Tibial nerve (tissue), 3 donors: ENCODE data around the gene TERT.

Experiments
- CTCF ChIP-seq, 5 experiments: fragments of 200-600 bp in 3 of 5; fragments of 450-650 bp in 2 of 5; sonication (generic) in 3 of 5; IDR thresholded peaks; one replicate each; pipeline ENCODE4 v1.5.1; 2016 to 2019; ENCODE audit warnings: antibody characterized with exemption in 5 of 5, mild to moderate bottlenecking in 3 of 5, moderate library complexity in 2 of 5
- POLR2A ChIP-seq, 2 donors: fragments of 450-650 bp; IDR thresholded peaks; one replicate each; pipeline ENCODE4 v1.6.1; 2017; ENCODE audit warnings: antibody characterized with exemption in 2 of 2, mild to moderate bottlenecking in 2 of 2, moderate library complexity in 2 of 2

DNA sequence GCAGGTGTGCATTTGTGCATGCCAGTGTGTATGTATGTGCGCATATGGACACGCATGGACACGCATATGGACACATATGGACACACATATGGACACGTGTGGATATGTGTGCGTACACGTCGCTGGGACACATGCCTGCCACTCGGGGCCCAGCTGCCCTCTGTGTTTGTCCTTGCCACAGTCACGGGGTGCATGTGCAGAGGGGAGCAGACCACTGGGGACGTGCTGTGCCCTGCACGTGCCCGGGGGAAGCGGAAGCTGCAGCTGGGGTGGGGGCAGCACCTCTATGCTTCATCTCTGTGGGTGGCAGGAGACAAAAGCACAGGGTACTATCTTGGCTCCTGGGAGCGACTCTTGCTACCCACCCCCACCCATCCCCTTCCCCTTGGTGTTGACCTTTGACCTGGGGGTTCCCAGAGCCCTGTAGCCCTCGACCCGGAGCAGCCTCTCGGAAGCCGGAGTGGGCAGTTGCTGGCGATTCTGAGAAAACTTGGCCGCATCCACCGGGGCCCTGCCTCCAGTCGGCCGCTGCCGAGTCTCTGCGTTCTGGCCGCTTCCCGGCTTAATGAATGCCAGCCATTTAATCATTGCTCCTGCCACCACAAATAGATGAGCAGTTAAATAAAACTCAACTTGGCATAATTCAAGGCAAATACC lies 72.1 kb downstream of the TERT start:
- TF ChIP-seq POLR2A (IDR thresholded peaks at IDR 0.05) (no peak), CTCF (IDR thresholded peaks at IDR 0.05) (no peak)
